Right ventricle myocardium superior (tissue), 1 donor: ENCODE measurements around the gene CNKSR1. TPM values are rescaled to one million over a fixed set of nuclear protein-coding genes. Genes with fewer than 3 reads are reported as not detected.

Experiments used
- total RNA-seq: library from RNA; stranded (reverse); fragmentation: NEBNext Ultra II Directional; extraction: Animal tissue kit (Norgen Biotek cat#: 25700); gene quantifications from one replicate; pipeline ENCODE4 v1.2.1, GENCODE V29; 2021
- donor health status: DM: no; HTN: yes; CAD: no; lungs with severe emphysema.

The CNKSR1 gene
- total RNA-seq, 1 donor from 2014 or later, result 1.4 TPM

Other genes with a start within 250 kb of the CNKSR1 start
- gene PAFAH2, start 179.4 kb upstream of the CNKSR1 start, total RNA-seq, result 12.1 TPM
- 11.9 TPM for gene EXTL1, start 155.7 kb upstream of the CNKSR1 start, total RNA-seq
- 3.0 TPM for gene SLC30A2, start 131.4 kb upstream of the CNKSR1 start, total RNA-seq
- 229 TPM for gene TRIM63, start 109.9 kb upstream of the CNKSR1 start, total RNA-seq
- gene PDIK1L, start 65.7 kb upstream of the CNKSR1 start, total RNA-seq, result 4.0 TPM
- gene FAM110D, start 18.4 kb upstream of the CNKSR1 start, total RNA-seq, result 4.0 TPM
- not detected for gene C1orf232, start 8.5 kb upstream of the CNKSR1 start, total RNA-seq
- 14.1 TPM for gene ZNF593, start 7.6 kb upstream of the CNKSR1 start, total RNA-seq
- gene ZNF593OS, start 5.7 kb upstream of the CNKSR1 start, total RNA-seq, result not detected
- gene CATSPER4, start 13.1 kb downstream of the CNKSR1 start, total RNA-seq, result not detected
- gene CEP85, start 56.7 kb downstream of the CNKSR1 start, total RNA-seq, result 82.5 TPM
- gene SH3BGRL3, start 102.6 kb downstream of the CNKSR1 start, total RNA-seq, result 33.9 TPM
- gene UBXN11, start 129.1 kb downstream of the CNKSR1 start, total RNA-seq, result 8.3 TPM
- gene CD52, start 140.5 kb downstream of the CNKSR1 start, total RNA-seq, result 4.4 TPM
- gene CRYBG2, start 176.6 kb downstream of the CNKSR1 start, total RNA-seq, result not detected
- not detected for gene ZNF683, start 195.3 kb downstream of the CNKSR1 start, total RNA-seq
- not detected for gene LIN28A, start 233.3 kb downstream of the CNKSR1 start, total RNA-seq